Activated CD4-positive, alpha-beta memory T cell treated with anti-CD3 and anti-CD28 coated beads, Interleukin-2, amount 10 ng/mL, durations not matched to agents 7 days and 5 days (primary cell): ENCODE measurements around the gene NEU4. TPM values are rescaled to one million over a fixed set of nuclear protein-coding genes. Genes with fewer than 3 reads are reported as not detected.

Experiments
- CTCF ChIA-PET: fragments of 350-600 bp; sonication (Branson Sonifier 250); formaldehyde crosslinking; loops from one replicate; lab custom pipeline; 2021; ENCODE audit warnings: antibody characterized with exemption, inconsistent platforms; lab: Charles Lee
- POLR2A ChIA-PET: fragments of 350-600 bp; sonication (Branson Sonifier 250); formaldehyde crosslinking; loops from one replicate; lab custom pipeline; 2021; ENCODE audit warnings: antibody characterized with exemption; lab: Charles Lee
- DNase-seq: peaks from one replicate; pipeline ENCODE4 v3.0.0-alpha.2; 2020
- H3K27ac Mint-ChIP-seq: one replicate; pipeline ENCODE4 v1.8.0; 2021; ENCODE audit warnings: mild to moderate bottlenecking, mixed read lengths
- H3K27me3 Mint-ChIP-seq: one replicate; pipeline ENCODE4 v1.8.0; 2021; ENCODE audit warnings: mixed read lengths
- H3K36me3 Mint-ChIP-seq: one replicate; pipeline ENCODE4 v1.8.0; 2021; ENCODE audit warnings: low read depth, mixed read lengths
- H3K4me1 Mint-ChIP-seq: one replicate; pipeline ENCODE4 v1.8.0; 2021; ENCODE audit warnings: mixed read lengths
- H3K4me3 Mint-ChIP-seq: one replicate; pipeline ENCODE4 v1.8.0; 2021; ENCODE audit warnings: mild to moderate bottlenecking, mixed read lengths
- H3K9me3 Mint-ChIP-seq: one replicate; pipeline ENCODE4 v1.8.0; 2021; ENCODE audit warnings: mixed read lengths
- total RNA-seq, 2 experiments: library from RNA; stranded (reverse); gene quantifications; one replicate each; pipeline ENCODE4 v1.2.3, GENCODE V29; 2021

Gene NEU4
- total RNA-seq, 2 experiments from 2014 or later: 0.38 to 0.43 TPM

- CTCF ChIA-PET: no interaction called here
- Mint-ChIP-seq H3K27ac (no peak overlapping the region), H3K4me1 (peaks cover 9% of the 10 kb centered on the region), H3K9me3 (no peaks in the 10 kb centered on the region), H3K36me3 (no peaks in the 10 kb centered on the region), H3K4me3 (no peak overlapping the region), H3K27me3 (no peaks in the 10 kb centered on the region)
- POLR2A ChIA-PET: interaction anchor here (4.1 kb wide), 1 partner anchor 7 kb away, joined by 21 read pairs; no protein-coding TSS in a partner anchor
- peak; percentile 10 for DNase-seq
Observed at GRCh38 chr2:241770185-241770935, 38.6 kb upstream of the NEU4 start.

GRCh38 chr2:241770936-241771285 lies 38.1 kb upstream of the NEU4 start:
- peaks cover 9% of the 10 kb centered on the region for H3K4me1 Mint-ChIP-seq

DNA sequence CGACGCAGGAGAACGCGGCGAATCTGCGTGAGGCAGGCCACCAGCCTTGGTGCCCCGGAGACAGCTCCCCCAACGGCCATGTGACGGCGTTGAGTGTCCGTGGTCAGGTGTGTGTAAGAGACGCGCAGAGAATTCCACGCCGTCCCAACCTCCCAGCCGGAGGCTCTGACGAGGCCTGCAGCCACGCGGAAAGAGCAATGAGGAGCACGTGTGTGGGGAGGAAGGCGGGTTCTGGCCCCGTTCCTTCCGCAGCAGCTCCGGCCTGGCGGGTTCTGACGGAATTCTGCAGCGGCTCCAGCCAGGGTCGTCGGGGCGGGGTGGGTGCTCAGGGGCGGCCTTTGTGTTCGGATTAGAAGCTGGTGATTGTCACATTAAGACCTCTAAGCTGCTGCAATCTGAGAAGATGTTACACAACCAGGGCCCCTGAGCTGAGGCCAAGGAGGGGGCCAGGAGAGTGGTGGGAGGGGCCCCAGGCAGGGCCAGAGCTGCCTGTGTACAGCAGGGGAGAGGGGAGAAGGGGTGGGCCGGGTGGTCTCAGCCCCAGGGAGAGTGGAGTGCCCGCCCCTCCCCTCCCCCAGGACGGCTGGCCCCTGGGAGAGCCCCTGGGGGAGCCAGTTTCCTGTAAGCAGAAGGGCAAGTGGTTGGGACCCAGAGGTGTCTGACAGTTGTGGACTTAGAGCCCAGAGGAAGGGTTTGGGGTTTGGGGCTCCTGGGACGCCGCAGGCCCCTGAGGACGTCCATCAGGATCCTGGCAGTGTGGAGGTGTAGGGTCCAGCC lies 37.5 kb upstream of the NEU4 start:
- Mint-ChIP-seq H3K9me3 (no peaks in the 10 kb centered on the region), H3K36me3 (no peaks in the 10 kb centered on the region), H3K4me1 (peaks cover 9% of the 10 kb centered on the region), H3K27me3 (no peaks in the 10 kb centered on the region), H3K27ac (no peak overlapping the region), H3K4me3 (no peak overlapping the region)
- POLR2A ChIA-PET: interaction anchor here (1.1 to 4.1 kb wide), 2 partner anchors 8 to 22 kb away, joined by 3 to 21 read pairs; no protein-coding TSS in a partner anchor
- DNase-seq: peak; percentile 15
- CTCF ChIA-PET: no interaction called here

More at GRCh38 chr2:241770936-241771285, 38.1 kb upstream of the NEU4 start:
- peak; percentile 12 for DNase-seq
- Mint-ChIP-seq H3K4me3 (no peak overlapping the region), H3K36me3 (no peaks in the 10 kb centered on the region), H3K9me3 (no peaks in the 10 kb centered on the region), H3K27ac (no peak overlapping the region), H3K27me3 (no peaks in the 10 kb centered on the region)
- ChIA-PET POLR2A (interaction anchor here (1.1 to 4.1 kb wide), 2 partner anchors 8 to 22 kb away, joined by 3 to 21 read pairs; no protein-coding TSS in a partner anchor), CTCF (no interaction called here)

DNA sequence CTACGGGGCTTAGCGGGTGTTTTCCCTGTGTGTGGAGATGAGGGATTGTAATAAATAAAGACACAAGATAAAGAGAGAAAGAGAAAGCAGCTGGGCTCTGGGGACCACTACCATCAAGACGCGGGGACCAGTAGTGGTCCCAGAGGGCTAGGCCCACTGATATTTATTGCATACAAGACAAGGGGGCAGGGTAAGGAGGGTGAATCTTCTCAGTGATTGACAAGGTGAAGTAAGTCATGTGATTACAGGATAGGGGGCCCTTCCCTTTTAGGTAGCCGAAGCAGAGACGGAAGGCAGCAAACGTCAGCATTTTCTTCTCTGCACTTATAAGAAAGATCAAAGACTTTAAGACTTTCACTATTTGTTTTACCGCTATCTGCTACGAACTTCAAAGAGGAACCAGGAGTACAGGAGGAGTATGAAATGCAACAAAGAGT lies 36.9 kb upstream of the NEU4 start:
- peak; percentile 26 for DNase-seq
- CTCF ChIA-PET: no interaction called here
- Mint-ChIP-seq H3K36me3 (no peaks in the 10 kb centered on the region), H3K4me1 (peaks cover 9% of the 10 kb centered on the region), H3K4me3 (no peak overlapping the region), H3K27me3 (no peaks in the 10 kb centered on the region), H3K27ac (no peak overlapping the region), H3K9me3 (no peaks in the 10 kb centered on the region)
- POLR2A ChIA-PET: interaction anchor here (1.1 to 4.1 kb wide), 3 partner anchors 9 to 21 kb away, joined by 3 to 21 read pairs (median 3); no protein-coding TSS in a partner anchor

- Mint-ChIP-seq H3K4me1 (peaks cover 9% of the 10 kb centered on the region), H3K27me3 (no peaks in the 10 kb centered on the region), H3K4me3 (no peak overlapping the region), H3K9me3 (no peaks in the 10 kb centered on the region), H3K27ac (no peak overlapping the region), H3K36me3 (no peaks in the 10 kb centered on the region)
- ChIA-PET POLR2A (interaction anchor here (1.1 to 4.1 kb wide), 3 partner anchors 7 to 31 kb away, joined by 3 to 21 read pairs (median 3); no protein-coding TSS in a partner anchor), CTCF (no interaction called here)
- DNase-seq: peak; percentile 15
Observed at GRCh38 chr2:241773511-241774418, 35.2 kb upstream of the NEU4 start.

GRCh38 chr2:241774419-241775222 lies 34.4 kb upstream of the NEU4 start:
- Mint-ChIP-seq H3K9me3 (peaks cover 2% of the 10 kb centered on the region), H3K27ac (no peak overlapping the region), H3K36me3 (no peaks in the 10 kb centered on the region), H3K4me3 (no peak overlapping the region), H3K27me3 (no peaks in the 10 kb centered on the region), H3K4me1 (peaks cover 9% of the 10 kb centered on the region)
- POLR2A ChIA-PET: interaction anchor here (4.1 kb wide), 1 partner anchor 12 kb away, joined by 21 read pairs; no protein-coding TSS in a partner anchor
- CTCF ChIA-PET: no interaction called here
- peak; percentile 13 for DNase-seq

GRCh38 chr2:241775223-241776177 lies 33.5 kb upstream of the NEU4 start:
- H3K4me3 Mint-ChIP-seq: no peak overlapping the region
- no peaks in the 10 kb centered on the region for H3K36me3 Mint-ChIP-seq
- POLR2A ChIA-PET: interaction anchor here (1.2 kb wide), 1 partner anchor 14 kb away, joined by 3 read pairs; no protein-coding TSS in a partner anchor
- H3K4me1 Mint-ChIP-seq: peaks cover 9% of the 10 kb centered on the region
- H3K9me3 Mint-ChIP-seq: peaks cover 4% of the 10 kb centered on the region
- CTCF ChIA-PET: interaction anchor here (0.8 kb wide), 1 partner anchor 103 kb away, joined by 3 read pairs; no protein-coding TSS in a partner anchor
- no peaks in the 10 kb centered on the region for H3K27me3 Mint-ChIP-seq
- no peak overlapping the region for H3K27ac Mint-ChIP-seq
- DNase-seq: peak; percentile 11

DNA sequence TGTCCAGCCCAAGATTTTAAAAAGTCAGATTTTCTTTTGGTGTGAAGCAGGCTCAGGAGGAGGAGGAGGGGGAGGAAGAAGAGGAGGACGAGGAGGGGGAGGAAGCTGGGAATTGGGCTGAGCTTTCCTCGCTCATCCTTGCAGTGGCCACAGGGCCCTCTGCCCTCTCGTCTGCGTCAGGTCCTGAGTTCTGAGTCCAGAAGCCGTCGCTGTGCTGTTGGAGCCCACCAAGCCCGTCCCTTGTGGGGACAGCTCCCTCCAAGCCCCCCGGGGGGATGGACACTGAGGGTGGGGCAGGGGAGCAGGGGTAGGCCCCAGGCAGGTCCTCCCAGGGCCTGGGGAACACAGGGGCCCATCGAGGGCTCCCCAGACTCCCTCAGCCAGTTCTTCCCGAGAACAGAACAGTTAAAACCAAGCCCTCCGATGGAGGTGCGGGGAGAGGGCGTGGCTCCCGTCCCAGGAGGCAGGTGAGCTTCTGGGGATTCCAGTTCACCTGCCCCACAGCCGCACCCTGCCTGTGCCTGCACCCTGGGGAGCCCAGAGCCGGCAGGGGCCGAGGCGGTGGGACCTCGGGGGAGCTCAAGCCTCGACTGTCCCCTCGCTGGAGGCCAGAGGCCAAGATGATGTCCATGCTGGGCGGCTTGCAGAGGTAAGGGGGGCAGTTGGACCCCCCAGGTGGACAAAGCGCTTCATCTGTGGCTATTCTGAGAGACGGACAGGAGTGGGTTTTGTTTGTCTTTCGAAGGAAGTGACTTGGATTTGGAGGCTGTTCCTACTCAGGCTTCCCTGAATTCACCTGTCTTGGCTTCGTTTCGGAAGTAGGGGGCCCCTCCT lies 32.4 kb upstream of the NEU4 start, which contains the start of gene GAL3ST2:
TSS of gene GAL3ST2 (plus strand) at position 487 of the 834 bp plus-strand sequence. CDS start at position 621, 134 bp downstream.
- H3K4me1 Mint-ChIP-seq: peaks cover 9% of the 10 kb centered on the region
- H3K27me3 Mint-ChIP-seq: peaks cover 3% of the 10 kb centered on the region
- peak; percentile 11 for DNase-seq
- no peaks in the 10 kb centered on the region for H3K36me3 Mint-ChIP-seq
- no peak within 1 kb of the TSS for H3K4me3 Mint-ChIP-seq
- peaks cover 11% of the 10 kb centered on the region for H3K9me3 Mint-ChIP-seq
- ChIA-PET POLR2A (interaction anchor here (1.2 kb wide), 1 partner anchor 13 kb away, joined by 3 read pairs; no protein-coding TSS in a partner anchor), CTCF (interaction anchor here (0.8 kb wide), 1 partner anchor 102 kb away, joined by 3 read pairs; no protein-coding TSS in a partner anchor)
- no peak within 1 kb of the TSS for H3K27ac Mint-ChIP-seq

DNA sequence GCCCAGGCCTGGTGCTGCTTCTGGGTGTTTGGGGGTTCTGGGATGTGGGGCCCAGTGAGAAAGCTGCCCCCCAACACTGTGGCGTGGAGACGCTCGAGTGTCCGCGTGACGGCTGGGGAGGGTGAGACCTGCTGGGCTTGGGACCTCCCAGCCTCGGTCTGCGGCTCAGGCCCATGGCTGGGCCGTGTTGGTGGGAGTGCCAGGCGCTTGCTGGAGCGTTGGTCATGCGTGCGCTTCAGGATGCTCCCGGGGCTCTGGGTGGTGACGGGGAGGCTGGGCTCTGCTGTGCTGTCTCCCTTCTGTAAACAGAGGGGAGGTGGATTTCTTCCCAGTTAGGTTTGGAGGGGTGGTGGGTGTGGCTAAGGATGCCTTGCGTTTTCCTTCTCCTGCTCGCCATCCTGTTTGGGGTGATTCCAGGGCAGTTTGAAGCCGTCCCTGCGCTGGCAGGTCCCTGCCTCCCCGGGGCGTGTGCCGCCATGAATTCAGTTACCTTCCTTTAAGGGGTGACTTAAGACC lies 31.8 kb upstream of the NEU4 start:
- H3K27ac Mint-ChIP-seq: no peak overlapping the region
- H3K9me3 Mint-ChIP-seq: peaks cover 11% of the 10 kb centered on the region
- no peaks in the 10 kb centered on the region for H3K36me3 Mint-ChIP-seq
- CTCF ChIA-PET: no interaction called here
- no peak for DNase-seq
- H3K27me3 Mint-ChIP-seq: peaks cover 3% of the 10 kb centered on the region
- peaks cover 4% of the 10 kb centered on the region for H3K4me1 Mint-ChIP-seq
- H3K4me3 Mint-ChIP-seq: no peak overlapping the region
- POLR2A ChIA-PET: interaction anchor here (2.0 kb wide), 1 partner anchor 14 kb away, joined by 6 read pairs; no protein-coding TSS in a partner anchor
